C4-2B (cell line): ENCODE data around the gene SMIM1.

ENCODE experiments used
- CTCF ChIP-seq: fragments of 450-650 bp; conservative IDR thresholded peaks from 2 replicates; pipeline ENCODE4 v1.5.1; 2017; ENCODE audit warnings: mild to moderate bottlenecking
- ZFX ChIP-seq: fragments of 450-650 bp; IDR thresholded peaks from 2 replicates; pipeline ENCODE4 v1.6.1; 2017

GRCh38 chr1:3770047-3770765, 2.3 kb upstream of the SMIM1 start:
- TF ChIP-seq CTCF (no peak), ZFX (no peak)
